ENCODE data around the gene FARS2.

Gene FARS2

DNA sequence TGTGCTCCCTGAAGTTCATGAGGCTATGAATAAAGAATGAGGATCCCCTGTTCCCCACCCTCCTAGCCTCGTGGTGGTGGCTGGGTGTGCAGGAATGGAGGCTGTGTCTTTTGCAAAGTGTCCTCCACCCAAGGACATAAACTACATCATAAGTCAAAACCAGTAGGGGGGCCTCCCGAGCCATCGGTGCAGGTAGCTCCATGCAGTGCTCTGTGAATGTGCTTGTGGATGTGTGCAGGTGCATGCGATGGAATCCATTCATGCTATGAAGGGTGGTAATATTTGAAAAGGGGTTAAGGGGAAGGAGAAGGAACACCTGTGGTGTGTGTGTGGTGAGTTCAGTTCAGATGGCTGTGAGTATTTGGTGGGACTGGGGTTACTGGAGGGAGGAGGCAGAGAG is 548.1 kb downstream of the FARS2 start:
- no peak overlapping the region for H3K4me3 ChIP-seq (ENCODE audit: low read depth, low read length)
- TF ChIP-seq CTCF (IDR thresholded peaks at IDR 0.05; ENCODE audit: borderline replicate concordance, insufficient read depth, low read depth, low read length), result no peak

DNA sequence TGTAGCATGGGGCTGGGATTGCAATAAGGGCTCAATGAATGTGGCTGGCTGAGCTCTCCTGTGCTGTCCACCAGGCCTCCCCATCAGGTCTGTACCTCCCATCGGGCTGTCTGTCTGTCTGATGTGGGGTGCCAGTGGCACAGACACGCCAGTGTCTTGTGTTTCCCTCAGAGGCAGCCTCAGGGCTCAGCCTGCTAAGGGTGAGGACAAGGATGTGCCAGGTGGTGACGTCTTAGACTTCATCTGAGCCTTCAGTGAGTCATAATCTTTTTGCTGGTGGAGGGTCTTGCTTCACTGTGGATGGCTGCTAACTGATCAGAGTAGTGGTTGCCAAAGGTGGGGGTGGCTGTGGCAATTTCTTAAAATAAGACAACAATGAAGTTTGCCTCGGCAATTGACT is 550.7 kb downstream of the FARS2 start:
- H3K4me3 ChIP-seq (ENCODE audit: low read depth, low read length), result no peak overlapping the region
- no peak for TF ChIP-seq CTCF (IDR thresholded peaks at IDR 0.05; ENCODE audit: borderline replicate concordance, insufficient read depth, low read depth, low read length)

GRCh38 chr6:5813625-5814027 is 552.3 kb downstream of the FARS2 start:
- no peak overlapping the region for H3K4me3 ChIP-seq (ENCODE audit: low read depth, low read length)
- TF ChIP-seq CTCF (IDR thresholded peaks at IDR 0.05; ENCODE audit: borderline replicate concordance, insufficient read depth, low read depth, low read length), result no peak

DNA sequence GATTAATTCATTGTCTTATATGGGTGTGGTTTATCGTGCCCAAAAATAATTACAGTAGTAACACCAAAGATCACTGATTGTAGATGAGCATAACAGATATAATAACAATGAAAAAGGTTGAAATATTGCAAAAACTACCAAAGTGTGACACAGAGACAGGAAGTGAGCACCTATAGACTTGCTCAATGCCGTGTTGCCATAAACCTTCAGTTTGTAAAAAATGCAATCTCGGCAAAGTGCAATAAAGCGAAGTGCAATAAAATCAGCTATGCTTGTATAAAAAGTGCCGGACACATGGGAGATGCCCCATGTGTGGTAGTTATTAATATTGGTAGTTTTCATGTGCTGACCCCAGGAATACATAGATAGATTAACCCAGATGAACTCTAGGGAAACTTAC is 552.8 kb downstream of the FARS2 start:
- TF ChIP-seq CTCF (IDR thresholded peaks at IDR 0.05; ENCODE audit: borderline replicate concordance, insufficient read depth, low read depth, low read length), result no peak

DNA sequence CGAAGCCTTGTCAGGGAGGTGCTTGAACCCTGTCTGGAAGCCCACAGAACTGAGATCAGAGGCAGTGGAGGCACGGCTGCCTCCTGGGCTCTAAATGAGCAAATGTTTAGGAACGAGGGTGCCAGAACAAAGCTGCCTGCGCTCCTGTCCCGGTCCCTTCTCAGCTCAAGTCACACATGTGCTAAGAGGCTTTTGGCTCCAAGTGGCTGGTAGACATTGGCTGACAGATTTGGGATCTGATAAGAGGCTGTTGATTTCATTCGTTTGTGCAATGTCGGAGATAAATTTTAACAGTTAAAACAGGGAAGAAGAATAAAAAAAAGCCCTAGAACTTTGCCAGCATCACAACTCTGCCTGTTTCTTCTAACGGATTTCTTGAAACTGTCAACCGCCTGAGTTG is 553.6 kb downstream of the FARS2 start:
- no peak for TF ChIP-seq CTCF (IDR thresholded peaks at IDR 0.05; ENCODE audit: borderline replicate concordance, insufficient read depth, low read depth, low read length)
- no peak overlapping the region for H3K4me3 ChIP-seq (ENCODE audit: low read depth, low read length)

More for the DNA sequence above, 552.8 kb downstream of the FARS2 start:
- no peak overlapping the region for H3K4me3 ChIP-seq (ENCODE audit: low read depth, low read length)

- no peak for TF ChIP-seq CTCF (IDR thresholded peaks at IDR 0.05; ENCODE audit: borderline replicate concordance, insufficient read depth, low read depth, low read length)
- H3K4me3 ChIP-seq (ENCODE audit: low read depth, low read length), result no peak overlapping the region
Measured at GRCh38 chr6:5817869-5818268, 556.6 kb downstream of the FARS2 start.

DNA sequence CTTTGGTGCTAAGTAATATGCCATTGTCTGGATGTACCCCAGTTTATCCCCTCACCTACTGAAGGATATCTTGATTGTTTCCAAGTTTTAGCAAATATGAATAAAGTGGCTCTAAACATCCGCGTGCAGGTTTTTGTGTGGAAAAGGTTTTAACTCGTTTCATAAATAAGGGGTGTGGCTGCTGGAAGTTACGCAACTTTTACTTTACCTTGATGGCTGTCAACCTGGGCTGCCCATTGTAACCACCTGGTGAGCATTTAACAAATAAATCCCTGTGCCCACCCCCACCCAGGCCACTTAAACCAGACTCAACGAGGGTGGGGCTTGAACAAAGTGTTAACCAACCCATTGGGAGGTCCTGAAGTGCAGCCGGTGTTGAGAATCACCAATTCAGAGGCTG is 557.6 kb downstream of the FARS2 start:
- H3K4me3 ChIP-seq (ENCODE audit: low read depth, low read length), result no peak overlapping the region
- TF ChIP-seq CTCF (IDR thresholded peaks at IDR 0.05; ENCODE audit: borderline replicate concordance, insufficient read depth, low read depth, low read length), result no peak
